Measurements from ENCODE around the gene OR5AK2.
"Not testable (repeated sequence)": the region's sequence is repeated elsewhere in the genome, so short reads cannot be mapped to it uniquely, and the experiment has no call there.

The OR5AK2 gene

GRCh38 chr11:56988614-56989013, at the start of gene OR5AK2:
Gene OR5AK2, plus strand, starts transcription at chr11:56988914. Its CDS starts 0 bp downstream, at chr11:56988914.
- Histone ChIP-seq H3K4me3 (no peak within 1 kb of the TSS), H3K9me3 (replicated peaks in 1 of 11) (peaks cover 3 to 17% (median 9%) of the 10 kb centered on the region in 11 experiments), H3K4me2 (no peak within 1 kb of the TSS), H3K27me3 (no peaks in the 10 kb centered on the region), H3K9ac (no peak within 1 kb of the TSS), H4K20me1 (no peaks in the 10 kb centered on the region), H3K27ac (no peak within 1 kb of the TSS), H3K36me3 (no peaks in the 10 kb centered on the region), H3K4me1 (no peaks in the 10 kb centered on the region)
- no peak for TF ChIP-seq Cebpa-rat (IDR thresholded peaks at IDR 0.05)

DNA sequence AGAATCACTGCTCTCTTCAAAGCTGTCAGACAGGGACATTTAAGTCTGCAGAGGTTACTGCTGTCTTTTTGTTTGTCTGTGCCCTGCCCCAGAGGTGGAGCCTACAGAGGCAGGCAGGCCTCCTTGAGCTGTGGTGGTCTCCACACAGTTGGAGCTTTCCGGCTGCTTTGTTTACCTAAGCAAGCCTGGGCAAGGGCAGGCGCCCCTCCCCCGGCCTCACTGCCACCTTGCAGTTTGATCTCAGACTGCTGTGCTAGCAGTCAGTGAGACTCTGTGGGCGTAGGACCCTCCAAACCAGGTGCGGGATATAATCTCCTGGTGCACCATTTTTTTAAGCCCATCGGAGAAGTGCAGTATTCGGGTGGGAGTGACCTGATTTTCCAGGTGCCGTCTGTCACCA, 43.2 kb upstream of the OR5AK2 start:
- not testable (repeated sequence) for H3K9ac ChIP-seq, H3K27ac ChIP-seq, H4K20me1 ChIP-seq, H3K27me3 ChIP-seq, H3K4me3 ChIP-seq, H3K36me3 ChIP-seq
- peak overlapping the region in 6 of 11 experiments; percentile 22 to 43 (median 38); a peak in 8 of 22 replicates for H3K4me2 ChIP-seq
- peaks cover 0 to 12% (median 8%) of the 10 kb centered on the region in 10 experiments; a peak in 11 of 20 replicates for H3K4me1 ChIP-seq
- peaks cover 13 to 31% (median 18%) of the 10 kb centered on the region in 11 experiments; a peak in 17 of 22 replicates for H3K9me3 ChIP-seq (replicated peaks in 1 of 11)

- Histone ChIP-seq H3K9ac (no peak overlapping the region), H3K4me3 (no peak overlapping the region), H3K4me1 (peaks cover 0 to 12% (median 8%) of the 10 kb centered on the region in 10 experiments; a peak in 12 of 20 replicates), H3K4me2 (no peak overlapping the region), H3K27me3 (no peaks in the 10 kb centered on the region), H3K9me3 (replicated peaks in 1 of 11) (peaks cover 30 to 47% (median 34%) of the 10 kb centered on the region in 11 experiments), H3K27ac (no peak overlapping the region), H4K20me1 (no peaks in the 10 kb centered on the region), H3K36me3 (no peaks in the 10 kb centered on the region)
- TF ChIP-seq Cebpa-rat (IDR thresholded peaks at IDR 0.05) = no peak
Measured at GRCh38 chr11:56948991-56949515, 39.7 kb upstream of the OR5AK2 start.

GRCh38 chr11:56950510-56950909, 38.2 kb upstream of the OR5AK2 start:
- H3K27me3 ChIP-seq = no peaks in the 10 kb centered on the region
- no peaks in the 10 kb centered on the region for H4K20me1 ChIP-seq
- no peak overlapping the region for H3K4me3 ChIP-seq
- peaks cover 39 to 55% (median 43%) of the 10 kb centered on the region in 11 experiments for H3K9me3 ChIP-seq (replicated peaks in 1 of 11)
- H3K4me1 ChIP-seq = peaks cover 0 to 6% (median 4%) of the 10 kb centered on the region in 10 experiments; a peak in 12 of 20 replicates
- no peak overlapping the region for H3K27ac ChIP-seq
- H3K4me2 ChIP-seq = no peak overlapping the region
- no peaks in the 10 kb centered on the region for H3K36me3 ChIP-seq
- TF ChIP-seq Cebpa-rat (IDR thresholded peaks at IDR 0.05) = no peak
- H3K9ac ChIP-seq = no peak overlapping the region

- not testable (repeated sequence) for H3K36me3 ChIP-seq, H3K27me3 ChIP-seq, H3K27ac ChIP-seq, H3K4me3 ChIP-seq, H3K4me2 ChIP-seq, H3K9ac ChIP-seq, H4K20me1 ChIP-seq
- Histone ChIP-seq H3K9me3 (replicated peaks in 1 of 11) (peaks cover 24 to 34% (median 28%) of the 10 kb centered on the region in 11 experiments), H3K4me1 (peaks cover 6 to 13% (median 10%) of the 10 kb centered on the region in 10 experiments; a peak in 15 of 20 replicates)
Measured at GRCh38 chr11:56953907-56954306, 34.8 kb upstream of the OR5AK2 start.

GRCh38 chr11:56961609-56962008, 27.1 kb upstream of the OR5AK2 start:
- Histone ChIP-seq H3K4me2 (no peak overlapping the region), H3K4me1 (peaks cover 0 to 3% (median 1%) of the 10 kb centered on the region in 10 experiments; a peak in 7 of 20 replicates), H3K27ac (no peak overlapping the region), H3K9ac (no peak overlapping the region), H4K20me1 (no peaks in the 10 kb centered on the region), H3K36me3 (no peaks in the 10 kb centered on the region), H3K4me3 (no peak overlapping the region), H3K27me3 (no peaks in the 10 kb centered on the region), H3K9me3 (replicated peaks in 1 of 11) (peaks cover 0 to 5% (median 4%) of the 10 kb centered on the region in 11 experiments; a peak in 9 of 22 replicates)
- no peak for TF ChIP-seq Cebpa-rat (IDR thresholded peaks at IDR 0.05)

- Histone ChIP-seq H3K9me3 (replicated peaks in 1 of 11) (peaks cover 0 to 10% (median 7%) of the 10 kb centered on the region in 11 experiments; a peak in 9 of 22 replicates), H3K9ac (no peak overlapping the region), H3K4me1 (no peaks in the 10 kb centered on the region), H3K27ac (no peak overlapping the region), H4K20me1 (no peaks in the 10 kb centered on the region), H3K27me3 (no peaks in the 10 kb centered on the region), H3K36me3 (no peaks in the 10 kb centered on the region), H3K4me2 (no peak overlapping the region), H3K4me3 (no peak overlapping the region)
- no peak for TF ChIP-seq Cebpa-rat (IDR thresholded peaks at IDR 0.05)
Measured at GRCh38 chr11:56967726-56968125, 21.0 kb upstream of the OR5AK2 start.

DNA sequence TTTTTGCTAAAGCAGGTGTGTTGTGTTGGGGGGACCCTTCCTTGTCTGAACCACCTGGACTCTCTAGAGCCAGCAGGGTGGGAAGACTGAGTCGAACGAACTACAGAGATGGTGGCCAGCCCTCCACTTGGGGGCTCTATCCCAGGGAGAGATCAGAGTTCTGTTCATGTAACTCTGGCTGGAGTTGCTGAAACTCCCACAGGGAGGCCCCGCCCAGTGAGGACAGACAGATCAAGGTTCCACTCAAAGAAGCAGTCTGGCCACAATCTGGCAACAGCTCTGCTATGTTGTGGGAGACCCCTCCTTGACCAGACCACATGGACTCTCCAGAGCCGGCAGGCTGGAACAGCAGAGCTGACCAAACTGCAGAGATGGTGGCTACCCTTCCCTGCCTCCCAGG, 20.2 kb upstream of the OR5AK2 start:
- TF ChIP-seq Cebpa-rat (IDR thresholded peaks at IDR 0.05) = no peak
- no peaks in the 10 kb centered on the region for H3K27me3 ChIP-seq
- peaks cover 0 to 10% (median 7%) of the 10 kb centered on the region in 11 experiments; a peak in 9 of 22 replicates for H3K9me3 ChIP-seq (replicated peaks in 1 of 11)

DNA sequence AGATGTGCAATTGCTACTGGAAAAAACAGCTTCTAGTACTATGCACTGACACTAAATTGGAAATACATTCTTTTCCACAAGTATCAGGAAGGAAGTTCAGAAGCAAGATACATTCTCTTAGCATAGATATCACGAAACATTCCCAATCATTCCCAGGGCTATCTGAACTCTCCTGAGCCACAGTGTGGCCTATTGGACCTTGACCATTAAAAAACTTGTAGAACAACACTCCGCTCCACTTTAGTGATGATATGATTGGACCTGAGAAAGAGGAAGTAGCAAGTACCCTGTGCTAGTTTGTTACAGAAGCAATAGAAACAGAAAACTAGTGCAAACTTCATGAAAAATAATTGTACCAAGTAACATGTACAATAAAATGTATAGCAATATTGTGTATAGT, 11.4 kb upstream of the OR5AK2 start:
- no peaks in the 10 kb centered on the region for H4K20me1 ChIP-seq
- TF ChIP-seq Cebpa-rat (IDR thresholded peaks at IDR 0.05) = no peak
- H3K9ac ChIP-seq = no peak overlapping the region
- H3K4me3 ChIP-seq = no peak overlapping the region
- H3K36me3 ChIP-seq = no peaks in the 10 kb centered on the region
- H3K9me3 ChIP-seq (replicated peaks in 1 of 11) = no peaks in the 10 kb centered on the region
- H3K27ac ChIP-seq = no peak overlapping the region
- no peaks in the 10 kb centered on the region for H3K27me3 ChIP-seq
- H3K4me2 ChIP-seq = no peak overlapping the region
- no peaks in the 10 kb centered on the region for H3K4me1 ChIP-seq

More for the DNA sequence above, 20.2 kb upstream of the OR5AK2 start:
- Histone ChIP-seq H3K9ac (no peak overlapping the region), H3K4me1 (no peaks in the 10 kb centered on the region), H3K4me3 (no peak overlapping the region), H3K4me2 (no peak overlapping the region), H3K27ac (no peak overlapping the region), H3K36me3 (no peaks in the 10 kb centered on the region), H4K20me1 (no peaks in the 10 kb centered on the region)

DNA sequence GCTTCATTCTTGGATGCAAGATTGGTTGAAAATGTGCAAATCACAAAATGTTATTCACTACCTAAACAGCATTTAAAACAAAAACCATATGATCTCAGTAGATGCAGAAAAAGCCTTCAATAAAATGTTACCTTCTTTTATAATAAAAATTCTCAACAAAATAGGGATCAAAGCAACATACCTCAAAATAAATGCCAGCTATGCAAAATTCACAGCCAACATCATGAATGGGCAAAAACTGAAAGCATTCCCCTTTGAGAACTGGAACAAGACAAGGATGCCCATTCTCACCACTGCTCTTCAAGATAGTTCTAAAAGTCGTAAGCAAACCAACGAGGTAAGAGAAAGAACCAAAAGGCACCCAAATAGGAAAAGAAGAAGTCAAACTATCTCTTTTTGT, 2.0 kb downstream of the OR5AK2 start:
- H3K36me3 ChIP-seq = no peaks in the 10 kb centered on the region; a peak in 1 of 22 replicates
- H3K27ac ChIP-seq = no peak overlapping the region
- no peak overlapping the region for H3K4me2 ChIP-seq
- H3K9me3 ChIP-seq (replicated peaks in 1 of 11) = peaks cover 24 to 31% (median 30%) of the 10 kb centered on the region in 11 experiments
- H3K4me3 ChIP-seq = no peak overlapping the region
- no peaks in the 10 kb centered on the region for H3K27me3 ChIP-seq
- no peak for TF ChIP-seq Cebpa-rat (IDR thresholded peaks at IDR 0.05)
- no peak overlapping the region for H3K9ac ChIP-seq
- H3K4me1 ChIP-seq = no peaks in the 10 kb centered on the region
- no peaks in the 10 kb centered on the region for H4K20me1 ChIP-seq

Measured in BLaER1 treated with 17β-estradiol and CSF1 and Interleukin-3, amounts not matched to agents 10 nM and 100 nM (cell line).